HG03439 (cell line): ENCODE measurements around the gene TIMM23.
"Not testable (repeated sequence)": the region's sequence is repeated elsewhere in the genome, so short reads cannot be mapped to it uniquely, and the experiment has no call there.

Source experiments
- ATAC-seq: cut with Tn5 transposase; IDR thresholded peaks from one replicate; pipeline ENCODE4 v1.9.1; 2021; ENCODE audit warnings: mild to moderate bottlenecking, moderate library complexity; ENCODE audit not compliant: unreplicated experiment

The TIMM23 gene

DNA sequence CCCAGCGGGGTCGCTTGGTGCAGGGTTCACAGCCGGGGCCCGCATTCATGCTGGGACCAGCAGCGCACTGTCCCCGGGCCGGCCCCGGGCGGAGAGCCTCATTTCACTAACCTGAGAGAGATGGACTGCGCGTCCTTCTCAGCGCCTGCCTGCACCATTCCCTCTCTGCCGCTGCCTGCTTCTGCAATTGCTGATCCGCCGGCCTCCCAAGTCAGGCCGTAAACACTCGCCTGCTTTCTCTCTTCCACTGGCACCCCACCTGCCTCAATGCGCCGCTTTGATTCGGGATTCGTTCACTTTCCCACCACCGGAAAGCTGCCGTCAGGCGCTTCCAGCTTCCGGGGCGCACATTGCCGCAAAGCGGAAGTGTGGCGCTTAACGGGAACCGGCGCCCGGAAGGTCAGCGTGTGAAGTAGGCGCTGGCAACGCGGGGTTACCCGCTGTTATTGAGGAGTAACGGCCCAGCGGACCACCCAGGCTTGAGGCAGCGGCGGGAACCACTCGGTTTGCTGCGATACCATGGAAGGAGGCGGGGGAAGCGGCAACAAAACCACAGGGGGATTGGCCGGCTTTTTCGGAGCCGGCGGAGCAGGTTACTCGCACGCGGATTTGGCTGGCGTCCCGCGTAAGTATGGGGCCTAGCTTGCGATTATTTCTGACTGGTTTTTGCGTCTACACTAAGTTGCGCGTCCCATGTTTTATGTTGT, at the start of gene TIMM23:
TIMM23 (plus strand) TSS at position 384 of the 707 bp plus-strand sequence; CDS start at position 520, 136 bp downstream.
- peak; percentile 72 for ATAC-seq

DNA sequence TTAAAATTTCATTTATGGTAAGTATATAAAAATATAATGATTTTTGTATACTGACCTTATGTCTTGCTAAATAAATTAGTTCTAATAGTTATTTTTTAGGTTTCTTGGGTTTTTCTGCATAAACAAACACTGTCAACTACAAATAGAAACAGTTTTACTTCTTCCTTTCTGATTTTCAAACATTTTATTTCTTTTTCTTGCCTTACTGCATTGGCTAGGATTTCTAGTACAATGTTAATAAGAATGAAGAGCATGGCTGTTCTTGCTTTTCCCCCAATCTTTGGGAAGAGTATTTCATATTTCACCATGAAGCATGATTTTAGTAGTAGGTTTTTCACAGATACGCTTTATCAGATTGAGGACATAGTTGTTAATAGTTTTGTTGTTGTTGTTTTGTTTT, 45.5 kb upstream of the TIMM23 start:
- ATAC-seq, result not testable (repeated sequence)

GRCh38 chr10:45931305-45931704, 41.0 kb upstream of the TIMM23 start:
- ATAC-seq, result not testable (repeated sequence)

DNA sequence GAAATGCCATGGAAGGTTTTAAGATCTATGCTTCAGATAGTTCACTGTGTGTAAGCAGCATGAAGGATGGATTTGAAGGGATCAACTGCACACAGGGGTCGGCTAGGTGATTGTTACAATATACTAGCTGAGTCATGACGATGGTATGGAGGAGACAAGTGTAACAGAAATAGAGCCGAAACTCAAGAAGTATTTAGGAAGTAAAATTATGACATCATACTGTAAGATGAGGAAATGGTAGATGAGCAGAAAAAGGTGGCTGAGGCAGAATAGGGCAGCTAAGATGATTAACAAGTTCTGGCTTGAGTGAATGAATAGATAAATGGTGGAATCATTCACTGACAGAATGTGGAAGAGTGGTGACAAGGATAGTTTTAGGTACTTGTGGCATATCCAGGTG, 37.5 kb upstream of the TIMM23 start:
- not testable (repeated sequence) for ATAC-seq

DNA sequence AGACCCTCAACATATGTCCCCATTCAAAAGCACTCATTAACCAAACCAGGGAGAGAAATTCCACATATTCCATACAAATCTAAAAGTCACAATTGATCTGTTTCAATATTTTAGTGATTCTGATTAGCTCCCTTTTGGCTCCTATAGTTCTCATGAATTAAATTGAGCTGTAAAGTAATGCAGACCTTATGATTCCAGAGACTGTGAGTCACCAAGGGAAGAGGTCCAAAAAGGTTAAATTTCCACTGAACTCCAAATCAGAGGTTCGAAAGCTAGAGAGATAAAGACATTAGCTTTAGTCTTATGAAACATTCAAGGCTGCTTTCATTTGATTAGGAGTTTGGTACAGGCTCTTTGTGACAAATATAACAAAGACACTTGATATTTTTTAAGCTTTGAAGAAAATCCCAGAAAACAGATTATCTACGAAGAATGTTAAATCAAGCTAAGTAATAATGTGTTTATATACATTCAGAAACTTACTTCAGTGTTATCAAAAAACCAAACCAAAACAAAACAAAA, 33.1 kb upstream of the TIMM23 start:
- ATAC-seq, result not testable (repeated sequence)

GRCh38 chr10:45941196-45941595, 31.1 kb upstream of the TIMM23 start:
- not testable (repeated sequence) for ATAC-seq

DNA sequence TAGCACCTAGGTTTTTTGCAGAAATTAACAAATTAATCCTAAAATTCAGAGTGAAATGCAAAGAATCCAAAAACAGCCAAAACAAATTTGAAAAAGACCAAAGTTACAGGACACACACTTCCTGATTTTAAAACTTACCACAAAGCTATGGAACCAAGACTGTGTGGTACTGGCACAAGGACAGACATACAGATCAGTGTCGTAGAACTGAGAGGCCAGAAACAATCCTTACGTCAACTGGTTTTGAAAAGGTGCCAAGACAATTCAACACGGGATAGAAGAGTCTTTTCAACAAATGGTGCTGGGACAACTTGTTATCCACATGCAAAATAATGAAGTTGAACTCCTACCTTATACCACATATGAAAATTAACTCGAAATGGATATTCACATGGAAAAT, 26.8 kb upstream of the TIMM23 start:
- not testable (repeated sequence) for ATAC-seq

DNA sequence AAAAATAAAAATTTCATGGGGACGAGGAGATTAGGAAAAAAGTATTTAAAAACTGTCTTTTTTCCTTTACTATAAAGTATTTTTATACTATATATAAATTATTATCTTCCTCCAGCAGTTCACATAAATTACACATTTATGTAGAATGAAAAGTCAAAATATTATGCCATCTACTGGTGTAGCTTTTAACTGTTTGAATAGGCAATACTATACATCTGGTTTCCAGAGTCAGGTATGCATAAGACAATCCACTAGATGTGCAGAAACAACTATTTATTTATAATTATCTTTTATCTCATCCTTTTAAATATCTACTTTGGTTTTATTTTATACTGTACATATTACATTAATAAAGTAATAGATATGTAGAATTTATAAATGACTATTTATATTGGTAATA, 24.9 kb upstream of the TIMM23 start:
- ATAC-seq, result not testable (repeated sequence)

GRCh38 chr10:45948801-45949200, 23.5 kb upstream of the TIMM23 start:
- ATAC-seq, result not testable (repeated sequence)

- not testable (repeated sequence) for ATAC-seq
Measured at GRCh38 chr10:45954367-45954766, 17.9 kb upstream of the TIMM23 start.

DNA sequence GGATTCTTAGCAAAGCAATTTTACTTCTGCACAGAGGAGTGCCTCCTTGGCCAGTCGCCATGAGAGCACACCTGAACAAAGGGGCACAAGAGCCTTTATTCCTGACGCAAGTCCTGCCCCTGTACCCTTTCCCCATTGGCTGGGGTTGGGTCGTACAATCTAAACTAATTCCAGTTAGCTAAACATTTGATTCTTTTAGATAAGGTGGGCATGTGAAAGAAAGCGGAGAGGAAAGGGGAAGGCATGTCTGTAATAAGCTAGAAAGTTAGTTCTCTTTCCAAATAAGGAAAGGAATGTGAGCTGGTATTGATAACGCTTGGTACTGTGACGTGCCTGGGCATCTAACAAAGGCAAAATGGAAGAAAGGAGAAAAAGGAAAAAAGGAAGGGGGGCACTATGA, 15.7 kb upstream of the TIMM23 start:
- not testable (repeated sequence) for ATAC-seq

- ATAC-seq, result not testable (repeated sequence)
Measured at GRCh38 chr10:45957928-45958327, 14.4 kb upstream of the TIMM23 start.

GRCh38 chr10:45962686-45963452, 9.4 kb upstream of the TIMM23 start:
- ATAC-seq, result not testable (repeated sequence)

DNA sequence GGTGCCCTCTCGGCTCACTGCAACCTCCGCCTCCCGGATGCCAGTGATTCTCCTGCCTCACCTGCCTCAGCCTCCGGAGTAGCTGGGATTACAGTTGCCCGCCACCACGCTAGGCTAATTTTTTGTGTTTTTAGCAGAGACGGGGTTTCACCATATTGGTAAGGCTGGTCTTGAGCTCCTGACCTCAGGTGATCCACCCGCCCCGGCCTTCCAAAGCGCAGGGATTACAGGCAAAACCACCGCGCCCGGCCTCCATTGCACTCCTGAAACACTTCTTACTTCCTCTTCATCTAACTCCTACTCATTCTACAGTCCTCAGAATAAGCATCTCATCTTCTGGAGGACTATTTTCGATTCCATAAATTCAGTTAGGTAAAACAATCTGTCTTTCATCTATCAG, 1.3 kb upstream of the TIMM23 start:
- not testable (repeated sequence) for ATAC-seq

DNA sequence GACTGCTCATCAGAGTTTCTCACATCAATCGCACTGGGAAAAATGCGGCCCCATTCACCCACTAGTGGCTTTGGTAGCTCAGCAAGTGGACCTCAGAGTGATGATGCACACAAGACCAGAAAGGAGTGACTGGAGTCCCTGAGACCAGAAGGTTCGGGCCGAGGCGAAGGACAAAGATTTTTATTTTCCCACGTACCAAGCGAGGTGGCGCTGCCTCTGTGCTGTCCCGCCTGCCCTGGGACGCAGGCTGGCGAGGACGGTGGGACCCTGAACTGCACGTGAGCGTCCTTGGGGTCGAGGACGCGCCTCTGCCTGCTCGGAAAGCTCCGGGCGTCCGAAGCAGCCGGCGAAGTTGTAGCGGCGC, 565 bp upstream of the TIMM23 start:
- ATAC-seq, result peak; percentile 33

GRCh38 chr10:45972813-45973169, 502 bp downstream of the TIMM23 start:
- peak; percentile 8 for ATAC-seq

DNA sequence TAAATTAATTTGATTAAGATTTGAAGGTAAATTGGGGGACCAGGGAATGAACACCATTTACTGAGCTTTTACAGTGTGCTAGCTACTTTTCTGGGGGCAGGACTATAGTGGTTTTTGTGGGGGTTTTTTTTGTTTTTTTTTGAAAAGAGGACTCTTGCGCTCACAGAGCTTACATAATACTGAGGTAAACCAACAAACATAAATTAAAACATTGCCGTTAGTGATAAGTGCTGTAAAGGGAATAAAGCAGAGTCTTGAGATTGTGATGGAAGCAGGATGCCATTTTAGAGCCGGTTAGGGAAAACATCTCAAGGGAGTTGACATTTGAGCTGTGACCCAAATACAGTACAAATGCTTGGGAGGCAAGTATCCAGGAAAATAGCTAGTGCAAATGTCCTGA, 1.8 kb downstream of the TIMM23 start:
- not testable (repeated sequence) for ATAC-seq

DNA sequence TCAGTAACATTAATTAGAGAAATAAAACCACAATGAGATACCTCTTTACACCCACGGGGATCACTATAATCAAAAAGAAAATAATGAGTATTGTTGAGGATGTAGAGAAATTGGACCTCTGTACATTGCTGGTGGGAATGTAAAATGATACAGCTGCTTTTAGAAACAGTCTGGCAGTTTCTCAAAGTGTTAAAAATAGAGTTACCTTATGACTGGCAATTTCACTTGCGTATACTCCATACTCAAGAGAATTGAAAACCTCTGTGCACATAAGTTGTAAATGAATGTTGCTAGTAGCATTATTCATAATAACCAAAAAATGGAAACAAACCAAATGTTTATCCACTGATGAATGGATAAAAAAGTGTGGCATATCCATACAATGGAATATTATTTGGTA, 6.3 kb downstream of the TIMM23 start:
- peak; percentile 75 for ATAC-seq

DNA sequence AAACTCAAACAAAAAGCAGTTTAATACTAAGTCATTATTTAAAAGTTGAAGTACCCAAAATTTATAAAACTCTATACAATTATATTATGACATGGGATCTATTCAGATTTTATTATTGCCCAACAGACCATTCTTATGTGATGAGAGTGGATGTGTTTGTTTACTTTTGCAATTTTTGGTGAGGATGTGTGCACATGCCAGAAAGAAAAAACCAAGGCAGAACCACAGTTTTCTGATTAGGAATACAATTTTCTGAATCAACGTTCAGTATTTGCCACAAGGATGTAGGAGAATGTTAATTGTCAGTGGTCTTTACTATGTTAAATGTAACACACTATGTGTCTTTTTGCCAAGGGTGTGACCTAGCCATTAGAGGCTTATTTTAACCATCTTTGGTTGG, 9.1 kb downstream of the TIMM23 start:
- not testable (repeated sequence) for ATAC-seq

GRCh38 chr10:45983538-45984186, 11.4 kb downstream of the TIMM23 start:
- not testable (repeated sequence) for ATAC-seq

GRCh38 chr10:45984473-45984872, 12.2 kb downstream of the TIMM23 start:
- not testable (repeated sequence) for ATAC-seq
